Pons (tissue), 1 donor: ENCODE results near the gene RRP15.
A peak's percentile ranks its signal among the peaks of the same experiment; 100 is the strongest.
"Not testable (repeated sequence)": the region's sequence is repeated elsewhere in the genome, so short reads cannot be mapped to it uniquely, and the experiment has no call there.

ENCODE experiments used
- DNase-seq: peaks from one replicate; pipeline ENCODE4 v3.0.0-alpha.2; 2016; ENCODE audit warnings: low spot score

Gene RRP15

GRCh38 chr1:218297461-218297860, 12.4 kb downstream of the RRP15 start:
- DNase-seq = no peak

- no peak for DNase-seq
These were observed 12.8 kb downstream of the RRP15 start for GRCh38 chr1:218297867-218298266.

GRCh38 chr1:218298398-218298797, 13.3 kb downstream of the RRP15 start:
- no peak for DNase-seq

- peak; percentile 51 for DNase-seq
These were observed 14.3 kb downstream of the RRP15 start for GRCh38 chr1:218299416-218299815.

GRCh38 chr1:218301217-218301616, 16.1 kb downstream of the RRP15 start:
- no peak for DNase-seq

- no peak for DNase-seq
These were observed 17.1 kb downstream of the RRP15 start for GRCh38 chr1:218302155-218302554.

GRCh38 chr1:218303176-218303879, 18.2 kb downstream of the RRP15 start:
- no peak for DNase-seq

GRCh38 chr1:218304281-218305039, 19.4 kb downstream of the RRP15 start:
- no peak for DNase-seq

GRCh38 chr1:218305472-218306064, 20.5 kb downstream of the RRP15 start:
- DNase-seq = no peak

GRCh38 chr1:218312509-218312908, 27.4 kb downstream of the RRP15 start:
- no peak for DNase-seq

- DNase-seq = no peak
These were observed 29.2 kb downstream of the RRP15 start for GRCh38 chr1:218314316-218314715.

GRCh38 chr1:218315638-218316037, 30.5 kb downstream of the RRP15 start:
- DNase-seq = no peak

GRCh38 chr1:218317061-218317460, 32.0 kb downstream of the RRP15 start:
- no peak for DNase-seq

- DNase-seq = not testable (repeated sequence)
These were observed 35.1 kb downstream of the RRP15 start for GRCh38 chr1:218320182-218320581.

- DNase-seq = no peak
These were observed 37.7 kb downstream of the RRP15 start for GRCh38 chr1:218322762-218323161.

GRCh38 chr1:218323568-218324225, 38.6 kb downstream of the RRP15 start:
- no peak for DNase-seq

- no peak for DNase-seq
These were observed 39.1 kb downstream of the RRP15 start for GRCh38 chr1:218324226-218324580.

- no peak for DNase-seq
These were observed 43.7 kb downstream of the RRP15 start for GRCh38 chr1:218328769-218329168.

GRCh38 chr1:218330043-218330623, 45.0 kb downstream of the RRP15 start:
- DNase-seq = peak; percentile 69

GRCh38 chr1:218332416-218332815, 47.3 kb downstream of the RRP15 start:
- no peak for DNase-seq

GRCh38 chr1:218336328-218336727, 51.2 kb downstream of the RRP15 start:
- DNase-seq = no peak

- peak; percentile 70 for DNase-seq
These were observed 54.3 kb downstream of the RRP15 start for GRCh38 chr1:218339267-218339831.
